WTC11 (cell line): ENCODE measurements around the gene NAALADL2. TPM values are rescaled to one million over a fixed set of nuclear protein-coding genes. Genes with fewer than 3 reads are reported as not detected.

Experiments used
- ATAC-seq: fragments of 200-7000 bp; cut with Tn5 transposase; 2 replicates; pipeline ENCODE4 v1.10.0; 2021; ENCODE audit warnings: mild to moderate bottlenecking, moderate library complexity
- CTCF ChIA-PET: fragments of 300-600 bp; sonication (Branson Sonifier 250); formaldehyde crosslinking; loops from one replicate; lab custom pipeline; 2021; ENCODE audit warnings: antibody characterized with exemption; lab: Charles Lee
- POLR2A ChIA-PET: fragments of 350-600 bp; sonication (Branson Sonifier 250); formaldehyde crosslinking; loops from one replicate; lab custom pipeline; 2021; ENCODE audit warnings: antibody characterized with exemption; lab: Charles Lee
- DNase-seq: peaks from one replicate; pipeline ENCODE4 v3.0.0; 2021; ENCODE audit warnings: low spot score
- H3K27ac Mint-ChIP-seq: 2 replicates; pipeline ENCODE4 v1.8.0; 2021; ENCODE audit warnings: mixed read lengths
- H3K27me3 Mint-ChIP-seq: 2 replicates; pipeline ENCODE4 v1.8.0; 2021; ENCODE audit warnings: low read depth, mild to moderate bottlenecking, moderate library complexity, mixed read lengths
- H3K36me3 Mint-ChIP-seq: 2 replicates; pipeline ENCODE4 v1.8.0; 2021; ENCODE audit warnings: mixed read lengths
- H3K4me1 Mint-ChIP-seq: 2 replicates; pipeline ENCODE4 v1.8.0; 2022; ENCODE audit warnings: mixed read lengths
- H3K4me3 Mint-ChIP-seq: 2 replicates; pipeline ENCODE4 v1.8.0; 2021; ENCODE audit warnings: mild to moderate bottlenecking, moderate library complexity, mixed read lengths
- H3K9me3 Mint-ChIP-seq: 2 replicates; pipeline ENCODE4 v1.8.0; 2021; ENCODE audit warnings: mixed read lengths
- AFF4 ChIP-seq: sonication (generic); formaldehyde crosslinking; IDR thresholded peaks from 2 replicates; pipeline ENCODE4 v1.8.1; 2023; ENCODE audit warnings: mild to moderate bottlenecking, missing genetic modification reagents, borderline replicate concordance
- ATF1 ChIP-seq: sonication (generic); formaldehyde crosslinking; IDR thresholded peaks from 2 replicates; pipeline ENCODE4 v1.8.1; 2023; ENCODE audit warnings: mild to moderate bottlenecking, moderate library complexity, missing genetic modification reagents
- ATF3 ChIP-seq: sonication (generic); formaldehyde crosslinking; conservative IDR thresholded peaks from 2 replicates; pipeline ENCODE4 v1.8.1; 2022; ENCODE audit warnings: mild to moderate bottlenecking, missing genetic modification reagents
- CBFB ChIP-seq: sonication (generic); formaldehyde crosslinking; IDR thresholded peaks from 2 replicates; pipeline ENCODE4 v1.8.1; 2022; ENCODE audit warnings: mild to moderate bottlenecking, low read depth, missing genetic modification reagents
- CDX4 ChIP-seq: fragments of 250-450 bp; sonication (Bioruptor Pico); IDR thresholded peaks from 2 replicates; pipeline ENCODE4 v1.9.0; 2021; ENCODE audit warnings: moderate library complexity, mild to moderate bottlenecking, inconsistent platforms, borderline replicate concordance
- IRF1 ChIP-seq: sonication (generic); formaldehyde crosslinking; IDR thresholded peaks from 2 replicates; pipeline ENCODE4 v1.8.0; 2023; ENCODE audit warnings: missing genetic modification reagents
- MXD4 ChIP-seq: fragments of 250-450 bp; sonication (Bioruptor Pico); IDR thresholded peaks from 2 replicates; pipeline ENCODE4 v1.8.0; 2021; ENCODE audit warnings: mild to moderate bottlenecking, moderate library complexity, borderline replicate concordance
- NR1H2 ChIP-seq: sonication (generic); formaldehyde crosslinking; IDR thresholded peaks from 2 replicates; pipeline ENCODE4 v1.9.0; 2021; ENCODE audit warnings: mild to moderate bottlenecking, moderate library complexity, missing genetic modification reagents
- PRDM15 ChIP-seq: sonication (generic); formaldehyde crosslinking; IDR thresholded peaks from 2 replicates; pipeline ENCODE4 v1.8.0; 2022; ENCODE audit warnings: missing genetic modification reagents
- PRRX2 ChIP-seq: fragments of 250-450 bp; sonication (Bioruptor Pico); IDR thresholded peaks from 2 replicates; pipeline ENCODE4 v1.8.0; 2021; ENCODE audit warnings: mild to moderate bottlenecking
- RELA ChIP-seq: sonication (generic); formaldehyde crosslinking; IDR thresholded peaks from 2 replicates; pipeline ENCODE4 v1.8.1; 2022; ENCODE audit warnings: missing genetic modification reagents, mild to moderate bottlenecking, borderline replicate concordance
- RORB ChIP-seq: fragments of 250-450 bp; sonication (Bioruptor Pico); IDR thresholded peaks from 2 replicates; pipeline ENCODE4 v1.9.0; 2021; ENCODE audit warnings: mild to moderate bottlenecking
- ZBTB21 ChIP-seq: sonication (generic); formaldehyde crosslinking; IDR thresholded peaks from 2 replicates; pipeline ENCODE4 v1.8.1; 2023; ENCODE audit warnings: mild to moderate bottlenecking, missing genetic modification reagents, borderline replicate concordance
- ZBTB43 ChIP-seq: sonication (generic); formaldehyde crosslinking; IDR thresholded peaks from 2 replicates; pipeline ENCODE4 v1.8.1; 2023; ENCODE audit warnings: mild to moderate bottlenecking, missing genetic modification reagents
- ZNF232 ChIP-seq: sonication (generic); formaldehyde crosslinking; IDR thresholded peaks from 2 replicates; pipeline ENCODE4 v1.8.0; 2022; ENCODE audit warnings: mild to moderate bottlenecking, missing genetic modification reagents
- ZNF423 ChIP-seq: fragments of 250-450 bp; sonication (Bioruptor Pico); IDR thresholded peaks from 2 replicates; pipeline ENCODE4 v2.1.2; 2022; ENCODE audit warnings: mild to moderate bottlenecking, moderate library complexity
- ZNF512 ChIP-seq: sonication (generic); formaldehyde crosslinking; IDR thresholded peaks from 2 replicates; pipeline ENCODE4 v1.8.1; 2022; ENCODE audit warnings: missing genetic modification reagents, borderline replicate concordance
- total RNA-seq: library from RNA; stranded (reverse); gene quantifications from 3 replicates; pipeline ENCODE4 v1.2.3, GENCODE V29; 2021

The NAALADL2 gene
- total RNA-seq, 1 experiment from 2014 or later = 1.2 TPM

GRCh38 chr3:174936590-174936989, 77.5 kb downstream of the NAALADL2 start (continued):
- TF ChIP-seq PRDM15 = no peak
- TF ChIP-seq IRF1 = no peak
- TF ChIP-seq MXD4 (CRISPR knock-in tag) = no peak
- no peak for TF ChIP-seq ZBTB21 (CRISPR knock-in tag)
- TF ChIP-seq RELA (CRISPR knock-in tag) = no peak
- TF ChIP-seq CBFB (CRISPR knock-in tag) = no peak
- TF ChIP-seq NR1H2 (CRISPR knock-in tag) = no peak
- TF ChIP-seq ZNF512 (CRISPR knock-in tag) = no peak
- no peak for TF ChIP-seq ZNF423 (CRISPR knock-in tag)
- TF ChIP-seq, all 79 proteins: peak for 0

GRCh38 chr3:174937478-174937877, 78.3 kb downstream of the NAALADL2 start:
- Mint-ChIP-seq H3K36me3 (peaks cover 18% of the 10 kb centered on the region), H3K27ac (no peak overlapping the region), H3K4me3 (no peak overlapping the region), H3K4me1 (peaks cover 6% of the 10 kb centered on the region; the same call in 1 of the 2 replicates), H3K27me3 (peaks cover 7% of the 10 kb centered on the region), H3K9me3 (peaks cover 28% of the 10 kb centered on the region)
- ATAC-seq (no peak), DNase-seq (no peak)
- no peak for TF ChIP-seq ATF1 (CRISPR knock-in tag)
- TF ChIP-seq CDX4 (CRISPR knock-in tag) = no peak
- TF ChIP-seq RORB = no peak
- no peak for TF ChIP-seq ZBTB43 (CRISPR knock-in tag)
- no peak for TF ChIP-seq ZNF232
- TF ChIP-seq PRRX2 (CRISPR knock-in tag) = no peak
- no peak for TF ChIP-seq AFF4
- no peak for TF ChIP-seq ATF3 (CRISPR knock-in tag)
- ChIA-PET POLR2A (interaction anchor here (1.0 kb wide), 1 partner anchor 11 kb away, joined by 3 read pairs; no protein-coding TSS in a partner anchor), CTCF (no interaction called here)
